Panc1 (cell line): ENCODE data around the gene CSF2RB. TPM values are rescaled to one million over a fixed set of nuclear protein-coding genes. Genes with fewer than 3 reads are reported as not detected.
A peak's percentile ranks its signal among the peaks of the same experiment; 100 is the strongest.

Experiments
- ATAC-seq: fragments of 200-7000 bp; cut with Tn5 transposase; 2 replicates; pipeline ENCODE4 v1.9.1; 2020; ENCODE audit warnings: mild to moderate bottlenecking, moderate library complexity
- BruUV-seq: library from RNA; stranded (reverse); fragments of 400-500 nt; replicated peaks from 2 replicates; lab custom pipeline; 2021; lab: Mats Ljungman, UMichigan
- CTCF ChIA-PET: fragments of 300-600 bp; sonication (Branson Sonifier 250); formaldehyde crosslinking; loops from one replicate; lab custom pipeline; 2022; ENCODE audit warnings: antibody characterized with exemption; lab: Charles Lee
- POLR2A ChIA-PET: fragments of 300-600 bp; sonication (Branson Sonifier 250); formaldehyde crosslinking; loops from one replicate; lab custom pipeline; 2022; ENCODE audit warnings: antibody characterized with exemption; lab: Charles Lee
- DNase-seq: peaks from one replicate; pipeline ENCODE4 v3.0.0-alpha.2; 2010; ENCODE audit warnings: low read depth, low spot score
- H3K27ac ChIP-seq: 2 replicates; pipeline ENCODE4 v1.5.1; 2011; ENCODE audit warnings: mild to moderate bottlenecking, low read length, inconsistent platforms
- H3K27me3 ChIP-seq: fragments of 200-500 bp; sonication (Bioruptor generic); 2 replicates; pipeline ENCODE4 v1.6.0; 2014; ENCODE audit warnings: low read length, inconsistent platforms; ENCODE audit not compliant: control insufficient read depth, insufficient read depth
- H3K36me3 ChIP-seq: fragments of 200-500 bp; sonication (Bioruptor generic); 2 replicates; pipeline ENCODE4 v1.5.1; 2014; ENCODE audit warnings: inconsistent platforms, mild to moderate bottlenecking, low read length, moderate library complexity; ENCODE audit not compliant: control insufficient read depth, insufficient read depth
- H3K4me1 ChIP-seq: 2 replicates; pipeline ENCODE4 v1.5.1; 2011; ENCODE audit warnings: inconsistent platforms, mild to moderate bottlenecking, low read length, moderate library complexity; ENCODE audit not compliant: control insufficient read depth, insufficient read depth
- H3K4me3 ChIP-seq, 2 experiments: 2 replicates each; pipeline ENCODE4 v1.5.1; 2011 to 2012; ENCODE audit warnings: low read depth in 2 of 2, low read length in 2 of 2, mild to moderate bottlenecking in 2 of 2, inconsistent platforms in 1 of 2, moderate library complexity in 1 of 2
- H3K9me3 ChIP-seq: fragments of 200-500 bp; sonication (Bioruptor generic); 2 replicates; pipeline ENCODE4 v1.5.1; 2014; ENCODE audit warnings: low read depth, mild to moderate bottlenecking, inconsistent platforms, low read length, moderate library complexity; ENCODE audit not compliant: control insufficient read depth, insufficient read depth
- CTCF ChIP-seq: fragments of 450-650 bp; IDR thresholded peaks from 2 replicates; pipeline ENCODE4 v1.5.1; 2017; ENCODE audit warnings: mild to moderate bottlenecking
- POLR2AphosphoS5 ChIP-seq: IDR thresholded peaks from 2 replicates; pipeline ENCODE4 v1.6.1; 2012; ENCODE audit warnings: mild to moderate bottlenecking, low read depth, low read length, moderate library complexity
- REST ChIP-seq, 2 experiments: IDR thresholded peaks; 2 replicates each; pipeline ENCODE4 v1.6.1; 2011 to 2012; ENCODE audit warnings: low read depth in 2 of 2, control low read depth in 1 of 2, low read length in 1 of 2, mild to moderate bottlenecking in 1 of 2, moderate library complexity in 1 of 2; ENCODE audit not compliant: insufficient read depth in 1 of 2
- SIN3A ChIP-seq: IDR thresholded peaks from 2 replicates; pipeline ENCODE4 v1.6.1; 2012; ENCODE audit warnings: low read depth, mild to moderate bottlenecking, low read length, moderate library complexity, borderline replicate concordance; ENCODE audit not compliant: insufficient read depth
- TCF7L2 ChIP-seq: IDR thresholded peaks from 2 replicates; pipeline ENCODE4 v1.6.1; 2011; ENCODE audit warnings: mild to moderate bottlenecking, low read depth, low read length, inconsistent platforms
- in situ Hi-C: cut with HindIII; loops from 2 replicates; pipeline ENCODE4 v1.10.0; 2016; ENCODE audit warnings: low sequenced_read_pairs, low pct_unique_long_range_greater_than_20kb
- intact Hi-C: fragments of 100-400 bp; cut with micrococcal nuclease; formaldehyde crosslinking; loops from one replicate; pipeline ENCODE4 v1.10.0; 2022; ENCODE audit not compliant: unreplicated experiment
- total RNA-seq: library from RNA; stranded (reverse); gene quantifications from one replicate; pipeline ENCODE4 v1.2.1, GENCODE V29; 2021; ENCODE audit not compliant: unreplicated experiment

Gene CSF2RB
- total RNA-seq, 1 experiment from 2014 or later: not detected

GRCh38 chr22:36946421-36947158 lies 33.2 kb downstream of the CSF2RB start:
- H3K4me1 ChIP-seq: no peaks in the 10 kb centered on the region
- ATAC-seq (no peak), DNase-seq (no peak)
- no peaks in the 10 kb centered on the region for H3K9me3 ChIP-seq
- no peaks in the 10 kb centered on the region for H3K36me3 ChIP-seq
- no TSS peak for BruUV-seq
- ChIA-PET POLR2A (no interaction called here), CTCF (no interaction called here)
- intact Hi-C loops (no loop called here), in situ Hi-C loops (no loop called here)
- TF ChIP-seq POLR2AphosphoS5: no peak
- TF ChIP-seq REST (IDR thresholded peaks at IDR 0.05; ENCODE audit: insufficient read depth in 1 of 2, low read depth in 2 of 2, low read length in 1 of 2): no peak
- TF ChIP-seq SIN3A: no peak
- TF ChIP-seq CTCF: peak; percentile 31
- TF ChIP-seq TCF7L2: no peak
- no peak overlapping the region for H3K4me3 ChIP-seq
- H3K27me3 ChIP-seq: no peaks in the 10 kb centered on the region
- H3K27ac ChIP-seq: no peak overlapping the region

- intact Hi-C loops: no loop called here
- ChIA-PET CTCF (no interaction called here), POLR2A (no interaction called here)
- H3K36me3 ChIP-seq: no peaks in the 10 kb centered on the region
- no peaks in the 10 kb centered on the region for H3K4me1 ChIP-seq
- no peaks in the 10 kb centered on the region for H3K27me3 ChIP-seq
- TF ChIP-seq CTCF (no peak), SIN3A (no peak), POLR2AphosphoS5 (no peak), REST (IDR thresholded peaks at IDR 0.05; ENCODE audit: insufficient read depth in 1 of 2, low read depth in 2 of 2, low read length in 1 of 2) (no peak), TCF7L2 (no peak)
- no peaks in the 10 kb centered on the region for H3K9me3 ChIP-seq
- DNase-seq: no peak
- ATAC-seq: no peak
- no TSS peak for BruUV-seq
- in situ Hi-C loops: no loop called here
- H3K4me3 ChIP-seq: no peak overlapping the region
- no peak overlapping the region for H3K27ac ChIP-seq
Measured at GRCh38 chr22:36948273-36949225, 35.1 kb downstream of the CSF2RB start.
